ENCODE data around the gene DCTD.

Gene DCTD

GRCh38 chr4:182862141-182862875 lies 54.9 kb downstream of the DCTD start:
- no peak overlapping the region for H3K4me3 ChIP-seq (ENCODE audit: low read depth, low read length)
- no peaks in the 10 kb centered on the region for H3K9me3 ChIP-seq (ENCODE audit: control insufficient read depth, insufficient read depth, low read depth, low read length)
- ChIA-PET POLR2A (no interaction called here), CTCF (interaction anchor here (0.7 to 0.9 kb wide), 2 partner anchors 31 to 63 kb away, joined by 3 read pairs; no protein-coding TSS in a partner anchor)
- H3K27ac ChIP-seq (ENCODE audit: extremely low read depth, low read depth, low read length), result no peak overlapping the region
- H3K4me1 ChIP-seq (ENCODE audit: control insufficient read depth, insufficient read depth, low read length), result peaks cover 4% of the 10 kb centered on the region; the same call in 1 of the 2 replicates
- TF ChIP-seq KLF10 (tag by site-specific recombination; IDR thresholded peaks at IDR 0.05) (no peak), GLIS1 (tag by site-specific recombination; IDR thresholded peaks at IDR 0.05) (peak; percentile 33)
- H3K36me3 ChIP-seq (ENCODE audit: control insufficient read depth in 2 of 2, insufficient read depth in 1 of 2, low read length in 2 of 2), result no peaks in the 10 kb centered on the region

- Histone ChIP-seq H3K4me3 (ENCODE audit: low read depth, low read length) (no peak overlapping the region), H3K9me3 (ENCODE audit: control insufficient read depth, insufficient read depth, low read depth, low read length) (no peaks in the 10 kb centered on the region), H3K4me1 (ENCODE audit: control insufficient read depth, insufficient read depth, low read length) (peaks cover 4% of the 10 kb centered on the region; the same call in 1 of the 2 replicates), H3K27ac (ENCODE audit: extremely low read depth, low read depth, low read length) (no peak overlapping the region), H3K36me3 (ENCODE audit: control insufficient read depth in 2 of 2, insufficient read depth in 1 of 2, low read length in 2 of 2) (no peaks in the 10 kb centered on the region)
- ChIA-PET CTCF (interaction anchor here (0.9 kb wide), 1 partner anchor 32 kb away, joined by 3 read pairs; no protein-coding TSS in a partner anchor), POLR2A (no interaction called here)
- TF ChIP-seq ZBTB26 (tag by site-specific recombination; optimal IDR thresholded peaks at IDR 0.05) (no peak), ZNF585B (tag by site-specific recombination; IDR thresholded peaks at IDR 0.05) (no peak), SETDB1 (IDR thresholded peaks at IDR 0.05; ENCODE audit: insufficient read length, low read length) (no peak), ZNF132 (tag by site-specific recombination; IDR thresholded peaks at IDR 0.05; ENCODE audit: borderline replicate concordance) (no peak)
- TF ChIP-seq, protein P1, sequence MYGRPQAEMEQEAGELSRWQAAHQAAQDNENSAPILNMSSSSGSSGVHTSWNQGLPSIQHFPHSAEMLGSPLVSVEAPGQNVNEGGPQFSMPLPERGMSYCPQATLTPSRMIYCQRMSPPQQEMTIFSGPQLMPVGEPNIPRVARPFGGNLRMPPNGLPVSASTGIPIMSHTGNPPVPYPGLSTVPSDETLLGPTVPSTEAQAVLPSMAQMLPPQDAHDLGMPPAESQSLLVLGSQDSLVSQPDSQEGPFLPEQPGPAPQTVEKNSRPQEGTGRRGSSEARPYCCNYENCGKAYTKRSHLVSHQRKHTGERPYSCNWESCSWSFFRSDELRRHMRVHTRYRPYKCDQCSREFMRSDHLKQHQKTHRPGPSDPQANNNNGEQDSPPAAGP (tag by site-specific recombination; IDR thresholded peaks at IDR 0.05), result no peak
Observed at GRCh38 chr4:182861346-182861745, 55.8 kb downstream of the DCTD start.

DNA sequence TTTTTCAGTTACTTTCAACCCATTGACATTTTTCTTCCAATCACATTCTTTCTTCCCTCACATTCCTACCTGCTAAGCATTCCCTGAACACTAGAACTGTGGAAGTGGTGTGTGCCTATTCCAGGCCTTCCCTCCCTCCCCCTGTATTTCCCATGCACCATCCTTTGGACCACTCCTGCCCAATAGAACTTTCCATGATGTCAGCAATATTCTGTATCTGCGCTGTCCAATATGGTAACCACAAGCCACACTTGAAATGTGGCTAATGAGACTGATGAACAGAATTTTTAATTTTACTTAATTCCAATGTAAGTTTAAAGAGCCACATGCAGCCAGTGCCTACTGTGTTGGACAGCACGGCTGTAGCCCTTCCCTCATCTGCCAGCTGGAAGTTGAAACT lies 57.5 kb downstream of the DCTD start:
- CTCF ChIA-PET, result no interaction called here
- no peak overlapping the region for H3K27ac ChIP-seq (ENCODE audit: extremely low read depth, low read depth, low read length)
- H3K9me3 ChIP-seq (ENCODE audit: control insufficient read depth, insufficient read depth, low read depth, low read length), result no peaks in the 10 kb centered on the region
- no peaks in the 10 kb centered on the region for H3K36me3 ChIP-seq (ENCODE audit: control insufficient read depth in 2 of 2, insufficient read depth in 1 of 2, low read length in 2 of 2)
- TF ChIP-seq ZSCAN5A (tag by site-specific recombination; IDR thresholded peaks at IDR 0.05) (no peak), ZNF155 (tag by site-specific recombination; IDR thresholded peaks at IDR 0.05) (no peak), ZNF335 (tag by site-specific recombination; conservative IDR thresholded peaks at IDR 0.05) (no peak), ZNF169 (tag by site-specific recombination; IDR thresholded peaks at IDR 0.05) (no peak)
- no peaks in the 10 kb centered on the region for H3K4me1 ChIP-seq (ENCODE audit: control insufficient read depth, insufficient read depth, low read length)
- no peak overlapping the region for H3K4me3 ChIP-seq (ENCODE audit: low read depth, low read length)
- POLR2A ChIA-PET, result no interaction called here

GRCh38 chr4:182858711-182859110 lies 58.5 kb downstream of the DCTD start:
- H3K4me1 ChIP-seq (ENCODE audit: control insufficient read depth, insufficient read depth, low read length), result no peaks in the 10 kb centered on the region
- no peaks in the 10 kb centered on the region for H3K36me3 ChIP-seq (ENCODE audit: control insufficient read depth in 2 of 2, insufficient read depth in 1 of 2, low read length in 2 of 2)
- no peak overlapping the region for H3K27ac ChIP-seq (ENCODE audit: extremely low read depth, low read depth, low read length)
- H3K9me3 ChIP-seq (ENCODE audit: control insufficient read depth, insufficient read depth, low read depth, low read length), result no peaks in the 10 kb centered on the region
- no peak overlapping the region for H3K4me3 ChIP-seq (ENCODE audit: low read depth, low read length)
- ChIA-PET POLR2A (no interaction called here), CTCF (no interaction called here)
- TF ChIP-seq GLI2 (tag by site-specific recombination; IDR thresholded peaks at IDR 0.05; ENCODE audit: borderline replicate concordance, low read depth) (no peak), ZBTB8A (tag by site-specific recombination; IDR thresholded peaks at IDR 0.05) (no peak), ZNF501 (tag by site-specific recombination; IDR thresholded peaks at IDR 0.05) (no peak), ZNF610 (tag by site-specific recombination; IDR thresholded peaks at IDR 0.05; ENCODE audit: borderline replicate concordance) (no peak), ZSCAN30 (tag by site-specific recombination; IDR thresholded peaks at IDR 0.05) (no peak), GLIS1 (tag by site-specific recombination; IDR thresholded peaks at IDR 0.05) (no peak), ZNF830 (tag by site-specific recombination; IDR thresholded peaks at IDR 0.05; ENCODE audit: low read depth) (no peak), ZNF26 (tag by site-specific recombination; IDR thresholded peaks at IDR 0.05) (no peak), ZNF221 (tag by site-specific recombination; IDR thresholded peaks at IDR 0.05; ENCODE audit: borderline replicate concordance) (no peak), OSR2 (tag by site-specific recombination; IDR thresholded peaks at IDR 0.05) (no peak), ZNF558 (tag by site-specific recombination; IDR thresholded peaks at IDR 0.05) (no peak), ZNF433 (tag by site-specific recombination; IDR thresholded peaks at IDR 0.05; ENCODE audit: low read depth) (no peak), ZNF169 (tag by site-specific recombination; IDR thresholded peaks at IDR 0.05) (no peak), ZSCAN23 (tag by site-specific recombination; IDR thresholded peaks at IDR 0.05) (no peak)
